Upper lobe of left lung (tissue), 6 donors: Measurements from ENCODE around the gene OGN. TPM values are rescaled to one million over a fixed set of nuclear protein-coding genes. Genes with fewer than 3 reads are reported as not detected.
A peak's percentile ranks its signal among the peaks of the same experiment; 100 is the strongest.

ENCODE experiments used
- ATAC-seq, 2 donors: fragments of 200-7000 bp; cut with Tn5 transposase; one replicate each; pipeline ENCODE4 v1.9.1; 2022; ENCODE audit warnings: mild to moderate bottlenecking in 2 of 2, moderate library complexity in 2 of 2; ENCODE audit not compliant: low FRiP score in 2 of 2
- DNase-seq, 2 donors: peaks; one replicate each; pipeline ENCODE4 v3.0.0-alpha.2; 2019 to 2020
- H3K27ac ChIP-seq, 4 donors: fragments of 200-600 bp; sonication (generic); one replicate each; pipeline ENCODE4 v1.5.1; 2016 to 2019
- H3K27me3 ChIP-seq, 4 donors: fragments of 200-600 bp; sonication (generic); one replicate each; pipeline ENCODE4 v1.5.1; 2017 to 2019
- H3K36me3 ChIP-seq, 4 donors: fragments of 200-600 bp; sonication (generic); one replicate each; pipeline ENCODE4 v1.5.1; 2016 to 2019
- H3K4me1 ChIP-seq, 4 donors: fragments of 200-600 bp; sonication (generic); one replicate each; pipeline ENCODE4 v1.5.1; 2018 to 2019
- H3K4me3 ChIP-seq, 4 donors: fragments of 200-600 bp; sonication (generic); one replicate each; pipeline ENCODE4 v1.5.1; 2017 to 2019; ENCODE audit warnings: mild to moderate bottlenecking in 2 of 4, moderate library complexity in 1 of 4
- H3K9me3 ChIP-seq, 4 donors: fragments of 200-600 bp; sonication (generic); one replicate each; pipeline ENCODE4 v1.5.1; 2018 to 2019
- CTCF ChIP-seq, 6 experiments: fragments of 450-650 bp in 4 of 6; fragments of 200-600 bp in 2 of 6; sonication (generic) in 2 of 6; IDR thresholded peaks; one replicate each; pipeline ENCODE4 v1.5.1; 2016 to 2019; ENCODE audit warnings: antibody characterized with exemption in 6 of 6
- EP300 ChIP-seq, 4 donors: sonication (generic); formaldehyde crosslinking; IDR thresholded peaks; one replicate each; pipeline ENCODE4 v1.5.1; 2017; ENCODE audit warnings: antibody characterized with exemption in 4 of 4, control low read depth in 2 of 4
- POLR2A ChIP-seq, 4 donors: fragments of 450-650 bp; IDR thresholded peaks; one replicate each; pipeline ENCODE4 v1.5.1; 2016 to 2017; ENCODE audit warnings: antibody characterized with exemption in 4 of 4, mild to moderate bottlenecking in 2 of 4
- POLR2AphosphoS5 ChIP-seq, 2 donors: sonication (generic); formaldehyde crosslinking; IDR thresholded peaks; one replicate each; pipeline ENCODE4 v1.5.1; 2017; ENCODE audit warnings: antibody characterized with exemption in 2 of 2
- WGBS, 2 donors: methylation state at CpG; one replicate each; pipeline ENCODE4 v1.1.5; 2017 to 2018; 5-methylcytosine and 5-hydroxymethylcytosine counted together
- total RNA-seq, 6 donors: library from RNA; depleted of rRNA in 4 of 6; stranded (reverse); fragments of >200 nt in 4 of 6; gene quantifications; one replicate each; pipeline versions ENCODE4 v1.1.0 to v1.2.1, GENCODE V29; 2016 to 2021
- donor health status: DM: no; HTN: no; CAD: no; lungs with moderate emphysema.
- donor health status: DM: no; HTN: yes; CAD: no; lungs with severe emphysema.

The OGN gene
- 10 to 100 TPM in 1 of 6 donors, 1 to 10 TPM in 3, under 1 TPM in 1, not detected in 1; 0.55 to 17.5 (median 5.4) TPM for total RNA-seq

DNA sequence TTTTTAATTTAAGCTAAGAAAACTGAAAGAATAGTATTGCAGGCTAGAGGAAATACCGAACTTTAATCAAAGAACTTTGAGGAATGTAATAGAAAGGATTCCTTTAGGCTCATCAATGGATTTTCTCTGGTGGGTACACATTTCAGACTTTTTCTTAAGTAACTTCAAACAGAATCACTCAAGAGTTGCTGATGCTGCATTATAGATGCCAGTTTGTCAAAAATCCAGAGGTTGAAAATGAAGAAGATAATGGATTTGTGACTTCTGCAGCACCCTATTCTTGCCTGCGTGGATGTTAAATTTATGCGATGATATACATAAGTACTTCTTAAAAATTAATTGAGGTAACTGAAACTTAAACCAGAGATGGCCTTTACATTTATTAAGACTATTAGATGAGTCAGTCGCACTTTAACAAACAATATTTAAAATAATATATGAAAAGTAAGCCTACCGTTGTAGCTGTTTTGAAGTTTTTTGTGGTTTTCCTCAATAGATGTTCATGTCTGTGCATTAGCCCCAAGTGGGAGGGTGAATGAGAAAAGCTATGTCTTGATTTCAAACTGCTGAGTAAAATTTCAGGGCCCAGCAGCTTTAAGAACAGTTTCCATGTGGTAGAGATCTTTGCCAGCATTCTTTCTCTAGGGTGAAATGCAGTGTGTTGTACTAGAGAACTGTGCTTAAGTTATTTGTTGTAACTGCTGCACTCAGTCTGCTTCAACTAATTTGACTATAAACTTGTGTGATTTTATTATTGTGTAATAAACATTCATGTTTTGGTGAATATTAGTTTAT lies at the start of gene OGN:
TSS of gene OGN (minus strand) at position 537 of the 795 bp plus-strand sequence. CDS start 1,171 bp downstream, outside the sequence.
- WGBS, 2 donors, result 74 to 76% methylated on average over 5 of the region's 5 CpGs
- DNase-seq, result no peak
- no peak within 1 kb of the TSS for H3K27ac ChIP-seq

GRCh38 chr9:92446536-92446935 lies 42.2 kb upstream of the OGN start:
- ATAC-seq (no peak), DNase-seq (no peak)
- H3K4me3 ChIP-seq, result no peak overlapping the region
- H3K9me3 ChIP-seq, result no peaks in the 10 kb centered on the region
- TF ChIP-seq POLR2AphosphoS5 (IDR thresholded peaks at IDR 0.05) (no peak), EP300 (IDR thresholded peaks at IDR 0.05) (no peak), POLR2A (IDR thresholded peaks at IDR 0.05) (no peak), CTCF (IDR thresholded peaks at IDR 0.05) (no peak)
- H3K36me3 ChIP-seq, result no peaks in the 10 kb centered on the region
- H3K27me3 ChIP-seq, result no peaks in the 10 kb centered on the region
- no peak overlapping the region for H3K27ac ChIP-seq
- no peaks in the 10 kb centered on the region for H3K4me1 ChIP-seq

More for the DNA sequence above, at the start of gene OGN:
- peak in 1 of 2 donors; percentile 31 for ATAC-seq
- Histone ChIP-seq H3K4me3 (no peak within 1 kb of the TSS), H3K4me1 (peaks cover 0 to 11% (median 6%) of the 10 kb centered on the region in 4 donors), H3K27me3 (no peaks in the 10 kb centered on the region), H3K36me3 (no peaks in the 10 kb centered on the region), H3K9me3 (no peaks in the 10 kb centered on the region)
- no peak for TF ChIP-seq POLR2AphosphoS5 (IDR thresholded peaks at IDR 0.05)
- TF ChIP-seq POLR2A (IDR thresholded peaks at IDR 0.05), result no peak
- TF ChIP-seq CTCF (IDR thresholded peaks at IDR 0.05), result no peak
- TF ChIP-seq EP300 (IDR thresholded peaks at IDR 0.05), result no peak

DNA sequence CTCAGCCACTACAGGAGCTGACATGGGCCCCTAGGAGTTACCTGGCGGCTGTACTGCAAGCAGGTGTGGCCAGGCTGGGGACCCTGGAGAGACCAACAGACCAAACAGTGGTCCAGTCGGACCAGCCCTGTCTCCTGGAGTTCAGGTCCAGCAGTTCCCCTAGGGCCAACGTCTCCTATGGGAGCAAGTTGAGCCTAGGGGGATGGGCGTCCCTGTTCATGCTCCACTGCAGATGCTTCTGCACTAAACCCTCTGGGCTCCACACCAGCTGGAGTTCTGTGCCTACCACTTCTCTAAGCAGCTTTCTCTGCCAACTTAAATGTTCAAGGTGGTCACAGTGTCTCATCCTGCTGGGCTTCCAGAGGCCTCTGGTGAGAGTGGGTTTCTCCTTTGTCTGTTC lies 40.5 kb upstream of the OGN start:
- Histone ChIP-seq H3K27ac (no peak overlapping the region), H3K36me3 (no peaks in the 10 kb centered on the region), H3K27me3 (no peaks in the 10 kb centered on the region), H3K4me3 (no peak overlapping the region), H3K9me3 (no peaks in the 10 kb centered on the region), H3K4me1 (no peaks in the 10 kb centered on the region)
- ATAC-seq, result no peak
- TF ChIP-seq POLR2A (IDR thresholded peaks at IDR 0.05) (no peak), EP300 (IDR thresholded peaks at IDR 0.05) (no peak), CTCF (IDR thresholded peaks at IDR 0.05) (no peak), POLR2AphosphoS5 (IDR thresholded peaks at IDR 0.05) (no peak)
- 60 to 89% methylated on average over 1 to 3 of the region's 4 CpGs for WGBS, 2 donors
- no peak for DNase-seq

GRCh38 chr9:92440751-92441046 lies 36.3 kb upstream of the OGN start:
- DNase-seq (no peak), ATAC-seq (no peak)
- Histone ChIP-seq H3K4me1 (no peaks in the 10 kb centered on the region), H3K9me3 (no peaks in the 10 kb centered on the region), H3K36me3 (no peaks in the 10 kb centered on the region), H3K27me3 (no peaks in the 10 kb centered on the region), H3K27ac (no peak overlapping the region), H3K4me3 (no peak overlapping the region)
- TF ChIP-seq CTCF (IDR thresholded peaks at IDR 0.05), result no peak
- no peak for TF ChIP-seq POLR2A (IDR thresholded peaks at IDR 0.05)
- no peak for TF ChIP-seq EP300 (IDR thresholded peaks at IDR 0.05)
- TF ChIP-seq POLR2AphosphoS5 (IDR thresholded peaks at IDR 0.05), result no peak
- WGBS, 2 donors, result 82 to 92% methylated on average over 6 of the region's 6 CpGs
